GM23338 (cell line): ENCODE measurements around the gene LPIN1. TPM values are rescaled to one million over a fixed set of nuclear protein-coding genes. Genes with fewer than 3 reads are reported as not detected.

Experiments
- CTCF ChIP-seq, 2 experiments: fragments of 200-600 bp in 1 of 2; sonication (generic) in 1 of 2; conservative IDR thresholded peaks; 2 replicates each; pipeline versions ENCODE4 v1.5.1 to v1.6.1; 2016 to 2017; ENCODE audit warnings: antibody characterized with exemption in 2 of 2, low read depth in 2 of 2, mild to moderate bottlenecking in 2 of 2, moderate library complexity in 1 of 2
- EZH2phosphoT487 ChIP-seq: fragments of 200-600 bp; sonication (generic); IDR thresholded peaks from one replicate; pipeline ENCODE4 v1.8.1; 2018; ENCODE audit warnings: antibody characterized with exemption; ENCODE audit not compliant: unreplicated experiment
- JUNB ChIP-seq: IDR thresholded peaks from one replicate; pipeline ENCODE4 v1.6.1; 2016; ENCODE audit warnings: antibody characterized with exemption; ENCODE audit not compliant: unreplicated experiment
- NANOG ChIP-seq: IDR thresholded peaks from 2 replicates; pipeline ENCODE4 v1.6.1; 2016; ENCODE audit warnings: antibody characterized with exemption, borderline replicate concordance
- POLR2AphosphoS5 ChIP-seq: IDR thresholded peaks from 2 replicates; pipeline ENCODE4 v1.6.1; 2016; ENCODE audit warnings: antibody characterized with exemption, low read depth
- STAT1 ChIP-seq: IDR thresholded peaks from one replicate; pipeline ENCODE4 v1.6.1; 2016; ENCODE audit warnings: antibody characterized with exemption; ENCODE audit not compliant: unreplicated experiment
- microRNA counts: library from miRNA; unstranded; fragments of <30 nt; microRNA quantifications from one replicate; lab custom pipeline; 2017
- microRNA-seq: library from miRNA; unstranded; fragments of <30 nt; microRNA quantifications from one replicate; pipeline ENCODE4, GENCODE V29; 2017
- polyA plus RNA-seq: library from polyadenylated mRNA; unstranded; fragments of >200 nt; fragmentation: Nextera tagmentation; extraction: Ambion mirVana; gene quantifications from 2 replicates; pipeline ENCODE4 v1.2.1, GENCODE V29; 2016
- small RNA-seq: library from RNA; depleted of rRNA; stranded (forward); fragments of <200 nt; gene quantifications from one replicate; pipeline ENCODE3, GENCODE V24; 2014; ENCODE audit warnings: low replicate concordance
- total RNA-seq: library from RNA; depleted of rRNA; stranded (reverse); fragments of >200 nt; shearing (Covaris generic); gene quantifications from 2 replicates; pipeline ENCODE4 v1.2.3, GENCODE V29; 2014; rRNA removed
- TF ChIP-seq, protein P1 (sequence below): fragments of 250-450 bp; sonication (Bioruptor Pico); IDR thresholded peaks from 2 replicates; pipeline ENCODE4 v1.5.0; 2020; ENCODE audit warnings: mild to moderate bottlenecking, moderate library complexity

The LPIN1 gene
- total and polyA plus RNA-seq, 2 experiments from 2014 or later, result 4.4 to 9.5 TPM

GRCh38 chr2:11876889-11877288, 130.5 kb downstream of the LPIN1 start (continued):
- TF ChIP-seq CTCF (conservative IDR thresholded peaks at IDR 0.05; ENCODE audit: low read depth in 2 of 2) (no peak), JUNB (no peak), STAT1 (no peak), EZH2phosphoT487 (no peak), POLR2AphosphoS5 (no peak), NANOG (no peak)
- TF ChIP-seq, protein P1, sequence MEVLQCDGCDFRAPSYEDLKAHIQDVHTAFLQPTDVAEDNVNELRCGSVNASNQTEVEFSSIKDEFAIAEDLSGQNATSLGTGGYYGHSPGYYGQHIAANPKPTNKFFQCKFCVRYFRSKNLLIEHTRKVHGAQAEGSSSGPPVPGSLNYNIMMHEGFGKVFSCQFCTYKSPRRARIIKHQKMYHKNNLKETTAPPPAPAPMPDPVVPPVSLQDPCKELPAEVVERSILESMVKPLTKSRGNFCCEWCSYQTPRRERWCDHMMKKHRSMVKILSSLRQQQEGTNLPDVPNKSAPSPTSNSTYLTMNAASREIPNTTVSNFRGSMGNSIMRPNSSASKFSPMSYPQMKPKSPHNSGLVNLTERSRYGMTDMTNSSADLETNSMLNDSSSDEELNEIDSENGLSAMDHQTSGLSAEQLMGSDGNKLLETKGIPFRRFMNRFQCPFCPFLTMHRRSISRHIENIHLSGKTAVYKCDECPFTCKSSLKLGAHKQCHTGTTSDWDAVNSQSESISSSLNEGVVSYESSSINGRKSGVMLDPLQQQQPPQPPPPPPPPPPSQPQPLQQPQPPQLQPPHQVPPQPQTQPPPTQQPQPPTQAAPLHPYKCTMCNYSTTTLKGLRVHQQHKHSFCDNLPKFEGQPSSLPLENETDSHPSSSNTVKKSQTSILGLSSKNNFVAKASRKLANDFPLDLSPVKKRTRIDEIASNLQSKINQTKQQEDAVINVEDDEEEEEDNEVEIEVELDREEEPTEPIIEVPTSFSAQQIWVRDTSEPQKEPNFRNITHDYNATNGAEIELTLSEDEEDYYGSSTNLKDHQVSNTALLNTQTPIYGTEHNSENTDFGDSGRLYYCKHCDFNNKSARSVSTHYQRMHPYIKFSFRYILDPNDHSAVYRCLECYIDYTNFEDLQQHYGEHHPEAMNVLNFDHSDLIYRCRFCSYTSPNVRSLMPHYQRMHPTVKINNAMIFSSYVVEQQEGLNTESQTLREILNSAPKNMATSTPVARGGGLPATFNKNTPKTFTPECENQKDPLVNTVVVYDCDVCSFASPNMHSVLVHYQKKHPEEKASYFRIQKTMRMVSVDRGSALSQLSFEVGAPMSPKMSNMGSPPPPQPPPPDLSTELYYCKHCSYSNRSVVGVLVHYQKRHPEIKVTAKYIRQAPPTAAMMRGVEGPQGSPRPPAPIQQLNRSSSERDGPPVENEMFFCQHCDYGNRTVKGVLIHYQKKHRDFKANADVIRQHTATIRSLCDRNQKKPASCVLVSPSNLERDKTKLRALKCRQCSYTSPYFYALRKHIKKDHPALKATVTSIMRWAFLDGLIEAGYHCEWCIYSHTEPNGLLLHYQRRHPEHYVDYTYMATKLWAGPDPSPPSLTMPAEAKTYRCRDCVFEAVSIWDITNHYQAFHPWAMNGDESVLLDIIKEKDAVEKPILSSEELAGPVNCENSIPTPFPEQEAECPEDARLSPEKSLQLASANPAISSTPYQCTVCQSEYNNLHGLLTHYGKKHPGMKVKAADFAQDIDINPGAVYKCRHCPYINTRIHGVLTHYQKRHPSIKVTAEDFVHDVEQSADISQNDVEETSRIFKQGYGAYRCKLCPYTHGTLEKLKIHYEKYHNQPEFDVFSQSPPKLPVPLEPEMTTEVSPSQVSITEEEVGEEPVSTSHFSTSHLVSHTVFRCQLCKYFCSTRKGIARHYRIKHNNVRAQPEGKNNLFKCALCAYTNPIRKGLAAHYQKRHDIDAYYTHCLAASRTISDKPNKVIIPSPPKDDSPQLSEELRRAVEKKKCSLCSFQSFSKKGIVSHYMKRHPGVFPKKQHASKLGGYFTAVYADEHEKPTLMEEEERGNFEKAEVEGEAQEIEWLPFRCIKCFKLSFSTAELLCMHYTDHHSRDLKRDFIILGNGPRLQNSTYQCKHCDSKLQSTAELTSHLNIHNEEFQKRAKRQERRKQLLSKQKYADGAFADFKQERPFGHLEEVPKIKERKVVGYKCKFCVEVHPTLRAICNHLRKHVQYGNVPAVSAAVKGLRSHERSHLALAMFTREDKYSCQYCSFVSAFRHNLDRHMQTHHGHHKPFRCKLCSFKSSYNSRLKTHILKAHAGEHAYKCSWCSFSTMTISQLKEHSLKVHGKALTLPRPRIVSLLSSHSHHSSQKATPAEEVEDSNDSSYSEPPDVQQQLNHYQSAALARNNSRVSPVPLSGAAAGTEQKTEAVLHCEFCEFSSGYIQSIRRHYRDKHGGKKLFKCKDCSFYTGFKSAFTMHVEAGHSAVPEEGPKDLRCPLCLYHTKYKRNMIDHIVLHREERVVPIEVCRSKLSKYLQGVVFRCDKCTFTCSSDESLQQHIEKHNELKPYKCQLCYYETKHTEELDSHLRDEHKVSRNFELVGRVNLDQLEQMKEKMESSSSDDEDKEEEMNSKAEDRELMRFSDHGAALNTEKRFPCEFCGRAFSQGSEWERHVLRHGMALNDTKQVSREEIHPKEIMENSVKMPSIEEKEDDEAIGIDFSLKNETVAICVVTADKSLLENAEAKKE, result no peak

MicroRNAs encoded within 50 kb of the gene (microRNA counts, 767-probe panel; counts per million panel counts)
- not detected for microRNA hsa-miR-548s (lab: Ali Mortazavi, UCI)

Small RNA genes lying within 50 kb of the gene (microRNA-seq; reads per million reads assigned to microRNA genes)
- not detected for gene MIR4262
- gene MIR548S, result not detected

Small RNA genes lying within 50 kb of the gene (small RNA-seq; reads per million reads assigned to genes)
- gene MIR4262 (not detected), gene MIR548S (not detected)

Other genes with a start within 250 kb of the LPIN1 start
- 35.0 and 36.5 TPM in 2 replicates for gene GREB1, start 212.6 kb upstream of the LPIN1 start, total RNA-seq
- 12.0 and 12.2 TPM in 2 replicates for gene GREB1, start 212.6 kb upstream of the LPIN1 start, polyA plus RNA-seq
- 0.10 TPM in 1 of 2 replicates, not detected in the other for gene NTSR2, start 76.4 kb upstream of the LPIN1 start, total RNA-seq
- 0.17 TPM in 1 of 2 replicates, not detected in the other for gene NTSR2, start 76.4 kb upstream of the LPIN1 start, polyA plus RNA-seq